Stimulated activated CD8-positive, alpha-beta memory T cell treated with anti-CD3 and anti-CD28 coated beads, Interleukin-7, amount 100 ng/mL, for 4 hours (primary cell): ENCODE data around the gene NPIPA1.
"Not testable (repeated sequence)": the region's sequence is repeated elsewhere in the genome, so short reads cannot be mapped to it uniquely, and the experiment has no call there.

Source experiments
- DNase-seq, 2 donors: peaks; one replicate each; pipeline ENCODE4 v3.0.0-alpha.2; 2020; ENCODE audit warnings: low read depth in 2 of 2

The NPIPA1 gene

GRCh38 chr16:14976971-14977736 lies 39.9 kb downstream of the NPIPA1 start:
- DNase-seq = not testable (repeated sequence)

DNA sequence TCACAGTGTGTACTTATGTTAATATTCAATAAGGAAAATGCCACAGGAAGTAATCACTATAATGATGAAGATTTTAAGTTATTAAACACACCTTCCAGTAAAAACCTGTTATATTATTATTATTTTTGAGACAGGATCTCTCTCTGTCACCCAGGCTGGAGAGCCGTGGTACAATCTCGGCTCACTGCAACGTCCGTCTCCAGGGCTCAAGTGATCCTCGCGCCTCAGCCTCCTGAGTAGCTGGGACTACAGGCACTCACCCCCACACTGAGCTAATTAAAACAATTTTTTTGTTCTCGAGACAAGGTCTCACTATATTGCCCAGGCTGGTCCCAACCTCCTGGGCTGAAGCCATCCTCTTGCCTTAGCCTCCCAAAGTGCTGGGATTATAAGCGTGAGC lies 41.0 kb downstream of the NPIPA1 start:
- not testable (repeated sequence) for DNase-seq

DNA sequence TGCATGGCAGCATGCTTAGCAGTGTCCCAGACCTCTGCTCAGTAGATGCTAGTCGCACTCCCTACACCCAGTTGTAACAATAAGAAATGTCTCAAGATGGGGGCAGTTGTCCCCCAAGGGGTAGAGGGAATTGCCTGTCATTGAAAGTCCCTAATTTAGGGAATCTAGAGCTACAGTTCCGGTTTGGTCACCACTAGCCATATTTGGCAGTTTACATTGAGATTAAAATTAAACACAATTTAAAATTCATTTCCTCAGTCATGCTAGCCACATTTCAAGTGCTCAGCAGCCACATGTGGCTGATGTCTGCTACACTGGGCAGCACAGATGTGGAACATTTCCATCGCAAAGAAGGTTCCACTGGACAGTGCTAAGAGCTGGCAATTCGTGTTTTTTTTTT lies 41.7 kb downstream of the NPIPA1 start:
- not testable (repeated sequence) for DNase-seq

DNA sequence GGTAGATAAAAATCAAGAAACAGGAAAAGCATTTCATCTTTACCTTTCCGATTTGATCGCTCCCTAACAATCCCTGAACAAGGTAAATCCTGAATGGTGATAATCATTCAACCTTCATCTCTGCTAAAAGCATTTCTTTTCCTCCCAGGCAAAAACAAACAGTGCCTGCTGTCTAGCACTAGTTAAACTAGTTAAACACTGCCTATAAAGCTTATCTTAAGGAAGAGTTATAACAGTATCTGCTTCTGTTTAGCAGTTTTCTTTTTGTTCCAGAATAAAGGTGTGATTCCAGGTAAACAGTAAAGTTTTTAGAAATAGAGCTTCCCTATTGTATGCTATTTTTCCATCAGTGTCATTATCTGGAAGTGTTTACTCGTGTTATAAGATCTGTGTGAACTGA lies 44.0 kb downstream of the NPIPA1 start:
- not testable (repeated sequence) for DNase-seq

DNA sequence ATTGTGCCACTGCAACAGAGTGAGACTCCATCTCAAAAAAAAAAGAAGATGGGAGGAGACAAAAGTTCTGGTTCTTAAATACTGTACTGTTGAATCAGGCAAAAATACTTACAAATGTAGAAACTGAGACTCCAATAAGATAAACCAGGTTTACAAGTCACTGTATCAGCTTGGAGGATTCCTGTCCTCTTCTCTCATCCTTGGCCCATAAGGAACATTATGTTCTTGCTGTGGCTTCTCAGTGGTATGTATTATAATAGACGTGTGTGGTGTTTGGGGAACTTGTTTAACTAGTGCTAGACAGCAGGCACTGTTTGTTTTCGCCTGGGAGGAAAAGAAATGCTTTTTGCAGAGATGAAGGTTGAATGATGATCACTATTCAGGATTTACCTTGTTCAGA lies 45.3 kb downstream of the NPIPA1 start:
- not testable (repeated sequence) for DNase-seq

- not testable (repeated sequence) for DNase-seq
These were observed 50.8 kb downstream of the NPIPA1 start for GRCh38 chr16:14988092-14988491.

DNA sequence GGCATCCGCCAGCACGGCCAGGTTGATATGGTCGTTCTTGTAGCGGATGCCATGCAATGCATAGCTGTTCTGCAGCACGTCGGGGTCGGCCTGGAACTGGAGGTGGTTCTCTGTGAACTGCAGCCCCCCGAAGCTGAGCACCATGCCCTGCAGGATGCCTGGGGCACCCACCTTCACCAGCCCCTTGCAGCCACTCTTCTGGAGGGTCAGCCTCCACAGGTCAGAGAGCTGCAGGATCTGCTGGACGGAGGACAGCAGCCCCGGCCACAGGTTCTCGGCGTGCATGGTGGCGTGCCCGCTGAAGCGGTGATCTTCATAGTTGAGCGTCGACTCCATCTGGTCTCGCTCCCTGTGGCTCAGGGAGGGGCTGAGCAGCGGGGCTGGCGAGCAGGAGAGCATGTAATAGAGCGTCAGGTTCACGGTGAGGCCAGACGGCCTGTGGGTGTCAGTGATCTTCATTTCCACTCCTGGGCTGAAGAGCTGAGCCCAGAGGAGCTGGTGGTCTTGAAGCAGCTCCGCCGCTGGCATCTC lies 51.5 kb downstream of the NPIPA1 start:
- not testable (repeated sequence) for DNase-seq

- not testable (repeated sequence) for DNase-seq
These were observed 52.3 kb downstream of the NPIPA1 start for GRCh38 chr16:14989291-14990281.

GRCh38 chr16:14993277-14994151 lies 56.3 kb downstream of the NPIPA1 start:
- DNase-seq = not testable (repeated sequence)

GRCh38 chr16:14996702-14997101 lies 59.5 kb downstream of the NPIPA1 start:
- not testable (repeated sequence) for DNase-seq

DNA sequence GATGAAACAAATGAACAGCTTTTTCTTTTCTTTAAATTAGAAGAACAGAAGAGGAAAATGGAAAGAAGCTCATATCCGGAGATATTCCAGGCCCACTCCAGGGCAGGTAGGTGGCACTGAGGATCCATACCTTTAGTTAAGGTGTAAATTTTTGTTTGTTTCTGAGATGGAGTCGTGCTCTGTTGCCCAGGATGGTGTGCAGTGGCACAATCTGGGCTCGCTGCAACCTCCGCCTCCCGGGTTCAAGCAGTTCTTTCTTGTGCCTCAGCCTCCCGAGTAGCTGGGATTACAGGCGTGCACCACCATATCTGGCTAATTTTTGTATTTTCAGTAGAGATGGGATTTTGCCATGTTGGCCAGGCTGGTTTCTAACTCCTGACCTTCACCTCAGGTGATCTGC lies 61.1 kb downstream of the NPIPA1 start:
- DNase-seq = not testable (repeated sequence)

- not testable (repeated sequence) for DNase-seq
These were observed 62.6 kb downstream of the NPIPA1 start for GRCh38 chr16:14999845-15000244.
